HEK293 (cell line): Measurements from ENCODE around the gene CYTH3.

Experiments
- YY1 ChIP-seq: fragments of 450-650 bp; formaldehyde crosslinking; IDR thresholded peaks from 2 replicates; pipeline ENCODE4 v1.5.1; 2018; ENCODE audit warnings: missing biosample characterization, missing genetic modification characterization
- ZBTB7A ChIP-seq: fragments of 450-650 bp; formaldehyde crosslinking; IDR thresholded peaks from 2 replicates; pipeline ENCODE4 v1.5.1; 2016; ENCODE audit warnings: low read depth, missing biosample characterization, missing genetic modification characterization
- ZNF274 ChIP-seq, 2 experiments: fragments of 200-500 bp in 1 of 2; fragments of 450-650 bp in 1 of 2; sonication (Bioruptor generic) in 1 of 2; formaldehyde crosslinking in 1 of 2; IDR thresholded peaks; 2 replicates each; pipeline versions ENCODE4 v1.5.1 to v1.6.1; 2014 to 2016; ENCODE audit warnings: borderline replicate concordance in 1 of 2, inconsistent platforms in 1 of 2, low read length in 1 of 2, missing biosample characterization in 1 of 2, missing genetic modification characterization in 1 of 2
- ZNF335 ChIP-seq: fragments of 450-650 bp; formaldehyde crosslinking; conservative IDR thresholded peaks from 2 replicates; pipeline ENCODE4 v1.5.1; 2016; ENCODE audit warnings: missing biosample characterization, missing genetic modification characterization
- TF ChIP-seq, protein P1 (sequence below): fragments of 450-650 bp; formaldehyde crosslinking; IDR thresholded peaks from 2 replicates; pipeline ENCODE4 v1.5.1; 2016; ENCODE audit warnings: missing biosample characterization, missing genetic modification characterization

DNA sequence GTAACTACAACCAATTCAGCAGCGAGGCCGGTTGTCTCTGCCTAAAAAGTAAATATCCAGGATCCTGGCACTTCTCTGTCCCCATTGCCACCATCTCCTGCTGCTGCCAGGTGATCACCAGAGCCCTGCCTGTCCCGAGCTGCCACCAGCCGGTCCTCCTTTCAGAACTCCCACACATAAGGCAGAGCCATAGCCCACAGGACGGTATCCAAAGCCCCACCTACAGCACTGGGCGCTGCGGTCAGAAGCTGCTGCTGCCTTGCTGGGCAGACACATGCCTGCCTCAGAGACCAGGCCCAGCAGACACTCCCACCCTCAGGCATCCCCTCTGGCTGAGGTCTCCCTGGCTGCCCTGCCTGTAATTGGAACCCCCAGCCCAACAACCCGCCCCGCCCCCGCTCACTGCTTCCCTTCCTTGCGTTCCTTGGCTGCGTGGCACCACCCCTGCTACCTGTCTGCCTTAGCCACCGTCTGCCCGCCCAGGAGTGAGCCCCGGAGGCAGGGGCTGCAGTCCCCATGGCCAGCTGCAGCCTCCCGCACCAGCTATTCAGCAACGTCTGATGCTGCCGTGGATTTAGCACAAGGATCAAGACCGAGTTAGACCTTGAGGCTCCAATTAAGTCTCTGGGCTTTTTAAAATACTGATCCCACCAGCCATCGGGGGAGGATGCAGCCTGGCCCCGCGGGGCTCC, 100.7 kb downstream of the CYTH3 start:
- TF ChIP-seq, protein P1, sequence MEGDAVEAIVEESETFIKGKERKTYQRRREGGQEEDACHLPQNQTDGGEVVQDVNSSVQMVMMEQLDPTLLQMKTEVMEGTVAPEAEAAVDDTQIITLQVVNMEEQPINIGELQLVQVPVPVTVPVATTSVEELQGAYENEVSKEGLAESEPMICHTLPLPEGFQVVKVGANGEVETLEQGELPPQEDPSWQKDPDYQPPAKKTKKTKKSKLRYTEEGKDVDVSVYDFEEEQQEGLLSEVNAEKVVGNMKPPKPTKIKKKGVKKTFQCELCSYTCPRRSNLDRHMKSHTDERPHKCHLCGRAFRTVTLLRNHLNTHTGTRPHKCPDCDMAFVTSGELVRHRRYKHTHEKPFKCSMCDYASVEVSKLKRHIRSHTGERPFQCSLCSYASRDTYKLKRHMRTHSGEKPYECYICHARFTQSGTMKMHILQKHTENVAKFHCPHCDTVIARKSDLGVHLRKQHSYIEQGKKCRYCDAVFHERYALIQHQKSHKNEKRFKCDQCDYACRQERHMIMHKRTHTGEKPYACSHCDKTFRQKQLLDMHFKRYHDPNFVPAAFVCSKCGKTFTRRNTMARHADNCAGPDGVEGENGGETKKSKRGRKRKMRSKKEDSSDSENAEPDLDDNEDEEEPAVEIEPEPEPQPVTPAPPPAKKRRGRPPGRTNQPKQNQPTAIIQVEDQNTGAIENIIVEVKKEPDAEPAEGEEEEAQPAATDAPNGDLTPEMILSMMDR: no peak
- TF ChIP-seq ZNF274 (IDR thresholded peaks at IDR 0.05; ENCODE audit: low read length): no peak
- TF ChIP-seq ZNF274 (tag by site-specific recombination; IDR thresholded peaks at IDR 0.05; ENCODE audit: borderline replicate concordance): no peak
- no peak for TF ChIP-seq ZBTB7A (tag by site-specific recombination)
- TF ChIP-seq ZNF335 (tag by site-specific recombination): no peak
- TF ChIP-seq YY1 (tag by site-specific recombination): no peak
